GM21367 (cell line): ENCODE measurements around the gene DMAC2.
"Not testable (repeated sequence)": the region's sequence is repeated elsewhere in the genome, so short reads cannot be mapped to it uniquely, and the experiment has no call there.

ENCODE experiments used
- ATAC-seq: cut with Tn5 transposase; IDR thresholded peaks from one replicate; pipeline ENCODE4 v1.9.1; 2021; ENCODE audit not compliant: unreplicated experiment

The DMAC2 gene

GRCh38 chr19:41443813-41444455, 4.2 kb upstream of the DMAC2 start:
- ATAC-seq, result no peak

DNA sequence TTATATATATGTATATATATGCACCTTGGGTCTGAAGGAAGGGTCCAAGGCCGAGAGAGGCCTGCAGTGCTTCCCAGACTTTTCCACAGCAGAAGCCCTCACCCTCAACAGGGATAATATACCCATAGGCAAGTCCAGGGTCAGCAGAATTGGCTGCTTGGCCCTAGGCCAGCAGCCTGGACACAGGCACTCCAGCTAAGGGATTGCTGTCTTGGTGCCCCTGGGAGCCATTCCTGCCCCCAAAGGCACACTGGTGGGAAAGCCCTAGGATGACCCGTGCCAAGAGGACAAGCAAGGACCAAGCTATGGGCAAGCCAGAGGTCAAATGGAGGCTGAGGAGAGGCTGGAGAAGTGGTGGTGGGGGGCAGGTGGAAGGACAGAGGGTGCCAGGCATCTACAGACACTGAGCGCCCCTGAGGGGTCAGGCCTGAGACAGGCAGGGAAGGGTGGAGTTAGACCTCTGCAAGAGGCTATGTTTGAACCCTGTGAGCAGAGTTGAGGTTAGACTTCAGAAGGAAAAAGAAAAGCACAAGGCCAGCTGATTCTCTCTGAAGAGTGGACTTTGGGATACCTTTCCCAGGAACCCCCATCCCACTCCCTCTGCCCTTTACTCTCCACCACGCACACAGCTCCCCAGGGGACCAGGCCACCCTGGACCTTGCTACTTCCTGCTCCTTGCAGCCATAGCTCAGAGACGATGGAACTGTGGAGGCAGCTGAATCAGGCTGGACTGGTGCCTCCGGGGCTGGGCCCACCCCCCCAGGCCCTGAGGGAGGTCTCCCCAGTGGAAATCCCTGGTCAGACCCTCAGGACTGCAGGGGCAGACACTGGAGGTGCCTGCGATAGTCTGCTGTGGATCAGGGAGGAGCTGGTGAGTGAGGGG, 3.0 kb upstream of the DMAC2 start, which contains the start of gene ERICH4:
Gene ERICH4, plus strand, starts transcription at position 684 of the 883 bp plus-strand sequence. Its CDS starts 14 bp downstream, at position 698.
- no peak for ATAC-seq

- no peak for ATAC-seq
These were observed 1.7 kb upstream of the DMAC2 start for GRCh38 chr19:41441321-41441945.

DNA sequence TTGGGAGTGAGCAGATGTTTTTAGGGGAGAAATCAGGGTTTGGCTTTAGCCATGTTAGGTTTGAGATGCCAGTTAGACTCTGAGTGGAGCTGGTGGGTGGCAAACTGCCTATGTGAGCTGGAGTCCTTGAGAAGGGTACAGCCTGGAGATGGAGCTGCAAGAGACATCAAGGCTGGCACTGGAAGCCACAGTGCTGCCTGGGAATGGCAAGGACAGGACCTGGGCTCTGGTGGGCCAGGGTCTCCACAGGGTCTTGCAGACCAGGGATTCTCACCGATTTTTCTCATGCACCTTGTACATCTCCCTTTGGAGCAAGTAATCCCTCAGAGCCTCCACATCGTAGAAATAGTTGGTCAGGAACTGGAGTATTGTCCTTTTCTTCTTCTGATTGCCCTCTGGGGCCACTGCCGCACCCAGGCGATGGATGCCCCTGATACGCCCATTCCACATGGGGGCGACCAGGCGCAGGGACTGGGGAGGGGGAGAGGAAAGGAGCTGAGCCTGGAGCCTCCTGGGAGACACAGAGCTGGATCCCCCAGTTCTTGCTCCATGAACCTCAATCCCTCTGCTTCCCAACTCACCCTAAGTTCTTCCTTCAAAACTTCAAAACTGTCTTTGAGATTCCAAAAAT, 1.7 kb downstream of the DMAC2 start:
- no peak for ATAC-seq

DNA sequence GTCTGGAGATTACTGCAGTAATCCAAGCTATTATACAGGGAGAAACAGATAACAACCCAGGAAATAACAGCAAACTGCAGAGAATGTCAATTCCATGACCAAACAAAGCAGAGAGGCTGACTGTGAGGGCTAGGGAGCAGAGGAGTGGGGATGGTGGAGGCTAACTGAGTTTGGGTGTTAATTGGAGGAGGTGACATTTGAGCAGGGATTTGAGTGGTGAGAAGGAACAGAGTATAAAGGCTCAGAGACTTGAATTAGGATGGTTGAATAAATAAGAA, 3.1 kb downstream of the DMAC2 start:
- ATAC-seq, result no peak

- no peak for ATAC-seq
These were observed 3.6 kb downstream of the DMAC2 start for GRCh38 chr19:41435936-41436673.

GRCh38 chr19:41435376-41435775, 4.3 kb downstream of the DMAC2 start:
- ATAC-seq, result not testable (repeated sequence)

GRCh38 chr19:41434450-41434849, 5.3 kb downstream of the DMAC2 start:
- no peak for ATAC-seq

- no peak for ATAC-seq
These were observed 6.5 kb downstream of the DMAC2 start for GRCh38 chr19:41433171-41433570.

DNA sequence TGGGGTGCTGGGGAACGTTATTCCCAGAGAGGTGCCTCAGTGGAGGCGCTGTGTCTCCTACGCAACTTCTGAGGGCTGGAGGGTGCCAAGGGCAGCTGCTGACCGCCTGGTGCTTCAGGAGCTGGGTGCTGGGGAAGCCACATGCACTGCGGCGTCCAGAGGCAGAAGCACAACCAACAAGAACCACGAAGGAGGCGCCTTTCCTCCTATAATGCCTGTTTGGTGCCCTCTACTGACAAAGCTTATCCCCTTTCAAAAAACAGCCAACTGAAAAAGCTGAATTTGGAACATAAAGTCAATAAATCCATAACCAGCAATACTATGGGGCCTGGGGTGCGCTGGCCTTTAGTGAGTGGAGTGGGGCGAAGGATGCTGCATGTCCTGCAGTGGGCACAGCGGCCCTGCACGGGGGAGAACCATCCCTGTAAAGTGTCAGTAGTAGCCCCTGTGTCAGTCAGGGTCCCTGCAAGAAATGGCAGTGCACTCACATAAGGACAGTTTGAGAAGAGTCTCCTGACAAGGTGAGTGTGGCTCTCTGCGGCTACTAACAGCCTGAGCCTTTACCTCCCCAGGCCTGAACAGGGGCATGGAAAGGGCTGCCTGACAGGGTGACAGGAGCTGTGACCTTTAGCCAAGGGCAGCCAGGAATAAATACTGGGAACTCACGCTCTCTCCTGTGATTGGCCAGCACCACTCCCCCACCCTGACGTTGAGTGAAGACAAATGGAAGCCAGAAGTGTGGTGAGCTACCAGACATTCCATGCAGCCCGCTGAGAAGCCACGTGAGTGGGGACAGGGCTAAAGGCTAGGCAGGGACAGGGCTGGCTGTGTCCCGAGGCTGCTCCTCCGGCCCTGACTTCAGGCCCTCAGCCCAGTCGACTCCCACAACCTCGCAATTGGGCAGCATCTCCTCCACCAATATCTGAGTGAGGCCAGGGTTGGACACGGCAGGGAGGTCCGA, 8.0 kb downstream of the DMAC2 start:
- no peak for ATAC-seq

DNA sequence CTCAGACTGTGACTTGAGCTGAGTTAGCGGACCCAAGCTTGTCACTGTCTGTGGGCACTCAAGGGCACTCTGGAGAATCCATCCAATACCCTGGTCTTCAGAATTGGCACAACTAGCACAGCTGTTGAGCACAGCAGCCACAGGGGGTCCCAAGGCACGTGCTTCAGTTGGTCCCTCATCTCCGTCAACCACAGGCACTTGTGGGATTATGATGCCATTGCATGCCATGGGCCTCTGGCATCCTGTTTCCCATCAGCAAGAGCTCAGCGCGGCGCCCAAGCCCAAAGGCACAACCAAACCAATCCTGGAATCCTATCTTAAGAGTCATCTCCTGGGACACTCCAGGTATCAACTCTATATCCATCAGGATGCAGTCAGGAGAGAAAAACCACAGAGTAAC, 8.8 kb downstream of the DMAC2 start:
- no peak for ATAC-seq

- ATAC-seq, result no peak
These were observed 11.2 kb downstream of the DMAC2 start for GRCh38 chr19:41428481-41428859.

DNA sequence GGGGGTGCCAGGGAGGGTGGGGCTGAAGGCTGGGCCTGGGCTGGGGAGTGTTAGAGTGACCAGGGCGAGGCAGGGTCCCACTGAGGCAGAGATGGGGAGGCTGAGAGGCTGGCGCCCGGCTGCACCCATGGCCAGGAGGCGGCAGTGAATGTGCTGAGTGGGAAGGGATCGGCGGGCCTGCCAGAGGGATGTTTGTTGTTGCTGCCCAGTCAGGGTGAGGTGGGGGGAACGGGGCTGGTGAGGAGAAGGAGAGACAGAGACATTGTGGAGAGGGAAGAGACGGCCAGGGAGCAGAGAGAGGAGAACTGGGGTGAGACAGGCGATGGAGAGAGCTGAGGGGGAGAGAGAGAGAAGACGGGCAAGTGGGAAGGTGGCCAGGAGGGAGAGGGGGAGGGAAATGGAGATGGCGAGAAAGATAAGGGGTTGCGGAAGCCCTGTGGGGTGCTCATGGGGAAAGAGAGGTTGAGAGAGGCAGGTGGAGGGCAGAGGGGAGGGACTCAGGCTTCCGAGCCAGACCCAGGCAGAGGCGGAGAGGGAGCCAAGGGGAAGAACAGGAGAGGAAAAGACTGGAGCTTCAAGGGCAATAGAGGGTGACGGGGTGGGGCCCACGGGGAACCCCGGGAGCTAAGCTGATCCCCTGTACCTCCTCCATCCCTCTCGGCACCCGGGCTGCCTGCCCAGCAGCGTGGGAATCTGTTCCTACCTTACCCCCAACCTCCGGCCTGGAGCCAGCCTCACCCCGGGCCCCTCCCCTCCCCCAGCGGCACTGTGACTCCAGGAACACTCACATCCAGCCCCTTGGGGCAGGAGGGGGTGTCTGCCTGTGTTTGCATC, 11.8 kb downstream of the DMAC2 start:
- ATAC-seq, result no peak

DNA sequence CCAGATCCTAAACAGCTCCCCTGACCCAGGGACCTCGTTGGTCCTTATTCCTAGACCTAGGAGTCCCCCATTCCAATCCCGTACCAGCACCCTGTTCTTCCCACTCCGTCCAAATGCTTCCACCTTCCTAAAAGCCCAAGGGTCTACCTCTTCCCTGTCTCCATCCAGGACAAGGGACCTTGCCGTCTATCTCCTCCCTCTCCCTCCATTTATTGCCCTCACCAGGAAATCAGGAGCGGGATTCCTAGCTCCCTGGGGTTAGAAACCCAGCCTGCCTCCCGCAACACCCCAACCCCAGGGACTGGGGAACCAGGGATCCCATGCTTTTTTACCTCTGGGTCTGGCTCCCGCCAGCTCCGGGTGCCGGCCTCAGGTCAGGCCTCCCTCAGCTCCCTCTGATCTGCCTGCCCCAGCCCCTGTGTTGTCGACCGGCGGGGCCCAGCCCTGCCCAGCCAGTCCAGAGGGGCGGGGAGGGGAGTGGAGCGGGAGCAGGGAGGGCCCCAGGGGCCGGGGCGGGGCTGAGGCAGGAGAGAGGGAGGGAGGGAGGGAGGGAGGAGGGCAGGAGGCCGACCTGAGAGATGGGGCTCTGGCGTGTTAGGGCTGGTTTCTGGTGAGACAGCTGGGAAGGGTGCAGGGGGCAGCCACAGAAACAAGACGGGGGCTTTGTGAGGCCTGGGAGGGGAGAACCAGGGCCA, 12.6 kb downstream of the DMAC2 start, which contains the start of gene B3GNT8:
Gene B3GNT8, minus strand, starts transcription at position 423 of the 695 bp plus-strand sequence. CDS start 596 bp downstream, outside the sequence.
- no peak for ATAC-seq

- no peak for ATAC-seq
These were observed 13.4 kb downstream of the DMAC2 start for GRCh38 chr19:41426116-41426841.

GRCh38 chr19:41425174-41426115, 14.3 kb downstream of the DMAC2 start:
- ATAC-seq, result no peak
